CD14-positive monocyte (primary cell): ENCODE results near the gene CELF1. TPM values are rescaled to one million over a fixed set of nuclear protein-coding genes. Genes with fewer than 3 reads are reported as not detected.
A peak's percentile ranks its signal among the peaks of the same experiment; 100 is the strongest.

Experiments
- DNase-seq, 3 donors: peaks; one replicate each; pipeline ENCODE4 v3.0.0-alpha.2; 2011 to 2022
- H2AFZ ChIP-seq: 2 replicates; pipeline ENCODE4 v1.6.0; 2012; ENCODE audit warnings: mild to moderate bottlenecking, low read depth, low read length, inconsistent platforms; ENCODE audit not compliant: insufficient read depth, poor library complexity, severe bottlenecking
- H3K27ac ChIP-seq, 2 donors: 1 replicate in 1 of 2; 2 replicates in 1 of 2; pipeline ENCODE4 v1.5.1; 2012 to 2013; ENCODE audit warnings: low read length in 2 of 2, control low read depth in 1 of 2, inconsistent platforms in 1 of 2, low read depth in 1 of 2, mild to moderate bottlenecking in 1 of 2
- H3K27me3 ChIP-seq, 2 donors: one replicate each; pipeline versions ENCODE4 v1.6.0 to v1.6.1; 2011 to 2013; ENCODE audit warnings: low read length in 2 of 2; ENCODE audit not compliant: control insufficient read depth in 2 of 2, insufficient read depth in 2 of 2
- H3K36me3 ChIP-seq, 2 donors: replicated peaks in 1 of 2; 1 replicate in 1 of 2; 2 replicates in 1 of 2; pipeline versions ENCODE4 v1.5.1 to v1.6.1; 2012 to 2013; ENCODE audit warnings: low read length in 2 of 2, control low read depth in 1 of 2, inconsistent platforms in 1 of 2, mild to moderate bottlenecking in 1 of 2; ENCODE audit not compliant: insufficient read depth in 2 of 2, control insufficient read depth in 1 of 2
- H3K4me1 ChIP-seq, 2 donors: 1 replicate in 1 of 2; 2 replicates in 1 of 2; pipeline versions ENCODE4 v1.5.1 to v1.6.1; 2012 to 2013; ENCODE audit warnings: low read length in 2 of 2, control low read depth in 1 of 2, inconsistent platforms in 1 of 2, mild to moderate bottlenecking in 1 of 2, moderate library complexity in 1 of 2; ENCODE audit not compliant: insufficient read depth in 2 of 2, control insufficient read depth in 1 of 2
- H3K4me2 ChIP-seq: replicated peaks from 2 replicates; pipeline ENCODE3; 2012; ENCODE audit warnings: low read length, moderate library complexity, mild to moderate bottlenecking; ENCODE audit not compliant: poor library complexity, severe bottlenecking; ENCODE audit errors: extremely low read depth
- H3K4me3 ChIP-seq, 3 experiments: fragments of 200-600 bp in 1 of 3; sonication (generic) in 1 of 3; replicated peaks in 1 of 3; 1 replicate in 2 of 3; 2 replicates in 1 of 3; pipeline ENCODE4 v1.5.1; 2011 to 2013; ENCODE audit warnings: low read length in 3 of 3, mild to moderate bottlenecking in 3 of 3, control low read depth in 2 of 3, low read depth in 2 of 3, inconsistent platforms in 1 of 3, moderate library complexity in 1 of 3
- H3K79me2 ChIP-seq: 2 replicates; pipeline ENCODE4 v1.6.0; 2012; ENCODE audit warnings: mild to moderate bottlenecking, control low read depth, inconsistent platforms, low read length, moderate library complexity; ENCODE audit not compliant: insufficient read depth
- H3K9ac ChIP-seq: 2 replicates; pipeline ENCODE4 v1.6.0; 2017; ENCODE audit warnings: low read length, mild to moderate bottlenecking; ENCODE audit not compliant: insufficient read depth, poor library complexity, severe bottlenecking
- H3K9me3 ChIP-seq, 2 donors: replicated peaks in 1 of 2; 1 replicate in 1 of 2; 2 replicates in 1 of 2; pipeline versions ENCODE4 v1.5.1 to v1.6.1; 2012 to 2013; ENCODE audit warnings: low read length in 2 of 2, control low read depth in 1 of 2; ENCODE audit not compliant: control insufficient read depth in 1 of 2, insufficient read depth in 1 of 2
- H4K20me1 ChIP-seq: 2 replicates; pipeline ENCODE4 v1.6.0; 2012; ENCODE audit warnings: mild to moderate bottlenecking, low read length, control low read depth, moderate library complexity; ENCODE audit not compliant: insufficient read depth
- H3K27ac Mint-ChIP-seq, 7 donors: one replicate each; pipeline ENCODE4 v1.8.0; 2020; ENCODE audit warnings: mild to moderate bottlenecking in 7 of 7, mixed read lengths in 7 of 7, moderate library complexity in 6 of 7, inconsistent platforms in 2 of 7
- H3K27me3 Mint-ChIP-seq, 3 donors: one replicate each; pipeline ENCODE4 v1.8.0; 2021 to 2022; ENCODE audit warnings: low read depth in 3 of 3, mild to moderate bottlenecking in 3 of 3, mixed read lengths in 3 of 3, moderate library complexity in 3 of 3, inconsistent platforms in 1 of 3
- H3K36me3 Mint-ChIP-seq, 2 donors: one replicate each; pipeline ENCODE4 v1.8.0; 2020; ENCODE audit warnings: mixed read lengths in 2 of 2, inconsistent platforms in 1 of 2, mild to moderate bottlenecking in 1 of 2
- H3K4me1 Mint-ChIP-seq: one replicate; pipeline ENCODE4 v1.8.0; 2020; ENCODE audit warnings: mild to moderate bottlenecking, mixed read lengths
- H3K4me3 Mint-ChIP-seq, 2 donors: one replicate each; pipeline ENCODE4 v1.8.0; 2020; ENCODE audit warnings: mild to moderate bottlenecking in 2 of 2, mixed read lengths in 2 of 2, moderate library complexity in 1 of 2
- H3K9me3 Mint-ChIP-seq, 7 donors: one replicate each; pipeline ENCODE4 v1.8.0; 2020 to 2022; ENCODE audit warnings: mixed read lengths in 7 of 7, mild to moderate bottlenecking in 6 of 7, moderate library complexity in 6 of 7, inconsistent platforms in 2 of 7
- WGBS: methylation state at CpG from one replicate; pipeline ENCODE4 v1.1.5; 2013; ENCODE audit warnings: missing lambda C conversion rate; ENCODE audit not compliant: insufficient coverage; 5-methylcytosine and 5-hydroxymethylcytosine counted together
- intact Hi-C, 2 donors: fragments of 100-400 bp; cut with micrococcal nuclease; formaldehyde crosslinking; loops; one replicate each; pipeline versions ENCODE4 v1.15.0 to v1.15.1; 2023
- polyA plus RNA-seq, 3 donors: library from polyadenylated mRNA; depleted of rRNA in 1 of 3; unstranded in 2 of 3; stranded (reverse) in 1 of 3; fragments of 300-500 nt in 2 of 3; fragments of >200 nt in 1 of 3; fragmentation: Illumina TruSeq in 2 of 3; gene quantifications; 1 replicate in 2 of 3; 2 replicates in 1 of 3; pipeline ENCODE4 v1.2.3, GENCODE V29; 2012 to 2021
- TF ChIP-seq, protein P1 (sequence below): fragments of 200-600 bp; IDR thresholded peaks from one replicate; pipeline ENCODE4 v1.8.0; 2022; ENCODE audit warnings: antibody characterized with exemption, mild to moderate bottlenecking

CELF1 gene
- polyA plus RNA-seq, 3 donors = 27.2 to 117 (median 39.9) TPM

DNA sequence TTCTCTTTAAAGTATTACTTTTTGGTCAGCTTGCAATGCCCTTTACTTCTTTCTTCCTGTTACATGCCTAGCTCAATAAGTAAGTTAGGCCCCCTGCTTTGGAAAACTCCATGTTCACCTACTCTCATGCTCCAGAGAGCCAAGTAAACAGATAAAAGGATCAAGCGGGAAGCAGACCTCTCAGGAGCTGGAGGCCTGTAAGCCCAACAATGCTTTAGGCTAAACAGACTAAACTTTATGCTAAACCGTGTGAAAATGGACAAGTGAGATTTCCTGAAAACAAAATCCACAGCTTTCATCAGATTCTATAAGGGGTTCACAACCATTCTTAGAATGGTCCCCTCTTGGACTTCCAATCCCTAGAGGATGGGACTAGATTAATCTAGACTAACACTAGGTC is 40.2 kb downstream of the CELF1 start:
- Histone ChIP-seq H3K4me3 (peak overlapping the region in 1 of 3 experiments; percentile 4), H4K20me1 (peaks cover 80% of the 10 kb centered on the region), H2AFZ (no peak overlapping the region), H3K4me1 (peaks cover 90 to 99% of the 10 kb centered on the region in 2 donors), H3K4me2 (peak overlapping the region; percentile 65), H3K27me3 (no peaks in the 10 kb centered on the region), H3K9me3 (no peaks in the 10 kb centered on the region), H3K27ac (peak overlapping the region; percentile 60 to 99), H3K36me3 (no peaks in the 10 kb centered on the region), H3K9ac (peak overlapping the region; percentile 1), H3K79me2 (peaks cover 100% of the 10 kb centered on the region)
- H3K4me1 Mint-ChIP-seq = peaks cover 94% of the 10 kb centered on the region
- no peaks in the 10 kb centered on the region for H3K27me3 Mint-ChIP-seq
- DNase-seq = no peak
- no peak overlapping the region for H3K4me3 Mint-ChIP-seq
- peaks cover 10 to 30% of the 10 kb centered on the region in 2 donors for H3K36me3 Mint-ChIP-seq
- peak overlapping the region; percentile 97 to 99 (median 98) for H3K27ac Mint-ChIP-seq
- WGBS = 100% methylated on average over 1 of the region's 2 CpGs
- H3K9me3 Mint-ChIP-seq = no peaks in the 10 kb centered on the region
- TF ChIP-seq, protein P1, sequence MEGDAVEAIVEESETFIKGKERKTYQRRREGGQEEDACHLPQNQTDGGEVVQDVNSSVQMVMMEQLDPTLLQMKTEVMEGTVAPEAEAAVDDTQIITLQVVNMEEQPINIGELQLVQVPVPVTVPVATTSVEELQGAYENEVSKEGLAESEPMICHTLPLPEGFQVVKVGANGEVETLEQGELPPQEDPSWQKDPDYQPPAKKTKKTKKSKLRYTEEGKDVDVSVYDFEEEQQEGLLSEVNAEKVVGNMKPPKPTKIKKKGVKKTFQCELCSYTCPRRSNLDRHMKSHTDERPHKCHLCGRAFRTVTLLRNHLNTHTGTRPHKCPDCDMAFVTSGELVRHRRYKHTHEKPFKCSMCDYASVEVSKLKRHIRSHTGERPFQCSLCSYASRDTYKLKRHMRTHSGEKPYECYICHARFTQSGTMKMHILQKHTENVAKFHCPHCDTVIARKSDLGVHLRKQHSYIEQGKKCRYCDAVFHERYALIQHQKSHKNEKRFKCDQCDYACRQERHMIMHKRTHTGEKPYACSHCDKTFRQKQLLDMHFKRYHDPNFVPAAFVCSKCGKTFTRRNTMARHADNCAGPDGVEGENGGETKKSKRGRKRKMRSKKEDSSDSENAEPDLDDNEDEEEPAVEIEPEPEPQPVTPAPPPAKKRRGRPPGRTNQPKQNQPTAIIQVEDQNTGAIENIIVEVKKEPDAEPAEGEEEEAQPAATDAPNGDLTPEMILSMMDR = no peak
- intact Hi-C loops = no loop called here

- peaks cover 91 to 99% of the 10 kb centered on the region in 2 donors for H3K4me1 ChIP-seq
- WGBS = 96% methylated on average over 4 of the region's 7 CpGs
- peak overlapping the region; percentile 28 to 60 for H3K27ac ChIP-seq
- no peak overlapping the region for H3K4me3 Mint-ChIP-seq
- H3K79me2 ChIP-seq = peaks cover 100% of the 10 kb centered on the region
- no peak overlapping the region for H3K9ac ChIP-seq
- no peaks in the 10 kb centered on the region for H3K9me3 Mint-ChIP-seq
- no peak overlapping the region for H2AFZ ChIP-seq
- H3K27me3 ChIP-seq = no peaks in the 10 kb centered on the region
- peaks cover 80% of the 10 kb centered on the region for H4K20me1 ChIP-seq
- no peak overlapping the region for H3K4me2 ChIP-seq
- peaks cover 10 to 28% of the 10 kb centered on the region in 2 donors for H3K36me3 Mint-ChIP-seq
- H3K4me1 Mint-ChIP-seq = peaks cover 94% of the 10 kb centered on the region
- no peaks in the 10 kb centered on the region for H3K9me3 ChIP-seq
- H3K27ac Mint-ChIP-seq = peak overlapping the region; percentile 75 to 99 (median 98)
- H3K4me3 ChIP-seq = no peak overlapping the region
- intact Hi-C loops = loop anchor here in 1 of 2 donors (2.0 kb wide), 1 partner anchor 41 kb away; the partner anchor contains the start of gene CELF1
- peak in 1 of 3 donors; percentile 63 for DNase-seq
- no peaks in the 10 kb centered on the region for H3K27me3 Mint-ChIP-seq
- H3K36me3 ChIP-seq = no peaks in the 10 kb centered on the region
- TF ChIP-seq, protein P1 = no peak
These were observed 41.0 kb downstream of the CELF1 start for GRCh38 chr11:47511917-47512316.
